ENCODE measurements around the gene RTF1.

- TF ChIP-seq CTCF (conservative IDR thresholded peaks at IDR 0.05; ENCODE audit: low read length) = no peak
- TF ChIP-seq EZH2phosphoT487 (IDR thresholded peaks at IDR 0.05; ENCODE audit: borderline replicate concordance, low read depth, low read length) = no peak
Measured at GRCh38 chr15:41464889-41465580, 48.1 kb downstream of the RTF1 start.
